NCI-H1436 (cell line): ENCODE results near the gene FNDC5.

ENCODE experiments used
- DNase-seq: peaks from one replicate; lab custom pipeline; 2025; lab: John Stamatoyannopoulos, UW

The FNDC5 gene

DNA sequence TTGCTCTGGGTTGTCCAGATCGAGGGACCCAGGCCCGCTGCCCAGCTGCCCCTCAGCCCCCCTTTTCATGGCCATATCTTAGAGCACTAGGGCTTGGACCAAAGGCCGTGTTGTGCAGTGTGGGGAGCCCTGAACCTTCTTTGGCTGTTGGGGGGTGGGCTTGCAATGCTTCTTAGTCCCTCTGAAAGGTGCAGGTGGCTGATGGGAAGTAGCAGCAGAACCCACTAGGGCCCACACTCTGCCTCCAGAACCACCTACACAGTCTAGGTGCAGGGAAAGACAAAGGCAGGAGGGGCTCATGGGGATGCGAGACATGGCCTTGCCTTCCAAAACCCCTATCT lies 13.3 kb upstream of the FNDC5 start:
- DNase-seq, result no peak

GRCh38 chr1:32883338-32884031 lies 12.8 kb upstream of the FNDC5 start:
- no peak for DNase-seq

- DNase-seq, result no peak
These were observed 11.4 kb upstream of the FNDC5 start for GRCh38 chr1:32881871-32882850.

DNA sequence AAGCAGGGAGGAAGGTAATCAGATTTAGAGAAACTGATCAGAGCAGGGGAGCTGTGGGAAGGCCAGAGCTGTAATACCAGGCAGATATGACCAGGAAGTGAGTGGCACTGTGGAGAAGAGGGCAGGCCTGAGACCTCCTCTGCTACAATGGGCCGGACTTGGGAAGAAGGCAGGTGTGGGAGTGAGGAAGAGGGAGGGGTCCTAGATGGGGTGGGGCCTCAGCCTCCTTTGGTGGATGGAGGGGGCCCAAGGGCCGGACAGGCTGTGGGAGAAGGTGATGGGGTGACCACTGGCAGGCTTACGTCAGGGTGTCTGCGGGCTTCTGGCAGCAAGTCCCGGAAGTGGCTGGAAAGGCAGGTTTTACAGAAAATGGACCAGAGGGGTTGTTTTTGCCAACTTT lies 10.6 kb upstream of the FNDC5 start:
- DNase-seq, result no peak

- no peak for DNase-seq
These were observed 7.9 kb upstream of the FNDC5 start for GRCh38 chr1:32878637-32879041.

- DNase-seq, result no peak
These were observed 7.5 kb upstream of the FNDC5 start for GRCh38 chr1:32878183-32878582.

DNA sequence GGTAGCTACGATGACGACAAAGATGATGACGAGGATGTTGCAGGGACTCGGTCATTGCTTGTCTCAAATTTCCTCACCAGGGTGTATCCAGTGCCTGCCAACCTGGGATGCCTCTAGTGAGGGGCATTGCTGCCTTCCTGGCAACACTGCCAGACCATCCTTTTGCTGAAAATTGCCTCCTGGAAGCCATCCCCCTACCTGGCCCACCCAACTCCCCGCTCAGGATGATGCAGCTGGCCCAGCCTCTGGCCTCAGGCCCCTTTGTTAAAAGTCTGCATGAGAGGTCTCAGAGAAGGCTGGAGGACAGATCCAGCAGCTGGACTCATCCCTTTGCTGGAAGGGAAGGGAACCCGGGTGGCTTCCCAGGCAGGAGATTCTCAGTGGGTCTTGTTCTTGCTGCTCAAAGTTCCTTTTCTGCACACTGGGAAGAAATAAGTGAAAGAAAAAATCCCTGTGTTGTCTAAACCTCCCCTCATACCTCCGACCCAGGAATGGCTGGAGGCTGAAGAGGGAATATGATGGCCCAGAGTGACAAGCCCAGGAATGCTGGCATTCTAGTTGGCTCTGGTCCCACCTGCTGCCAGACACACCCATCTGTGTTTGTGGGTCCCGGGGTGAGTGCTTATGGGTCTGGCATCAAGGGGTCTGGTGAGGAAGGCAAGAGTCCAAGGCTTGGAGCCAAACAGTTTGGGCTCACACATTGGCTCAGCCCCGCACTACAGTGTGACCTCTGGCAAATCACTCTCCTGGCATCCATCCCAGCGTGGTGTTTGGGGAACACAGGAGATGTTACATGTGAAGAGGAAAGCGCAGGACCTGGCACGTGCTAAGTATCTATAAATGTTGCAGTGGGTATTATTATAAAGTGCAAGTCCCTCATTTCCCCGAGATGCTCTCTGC lies 6.7 kb upstream of the FNDC5 start:
- no peak for DNase-seq

- peak; percentile 36 for DNase-seq
These were observed 5.9 kb upstream of the FNDC5 start for GRCh38 chr1:32876341-32877210.

- DNase-seq, result no peak
These were observed 4.4 kb upstream of the FNDC5 start for GRCh38 chr1:32874860-32875752.

- no peak for DNase-seq
These were observed 2.8 kb upstream of the FNDC5 start for GRCh38 chr1:32873484-32873883.

GRCh38 chr1:32872192-32872460 lies 1.4 kb upstream of the FNDC5 start:
- DNase-seq, result no peak

DNA sequence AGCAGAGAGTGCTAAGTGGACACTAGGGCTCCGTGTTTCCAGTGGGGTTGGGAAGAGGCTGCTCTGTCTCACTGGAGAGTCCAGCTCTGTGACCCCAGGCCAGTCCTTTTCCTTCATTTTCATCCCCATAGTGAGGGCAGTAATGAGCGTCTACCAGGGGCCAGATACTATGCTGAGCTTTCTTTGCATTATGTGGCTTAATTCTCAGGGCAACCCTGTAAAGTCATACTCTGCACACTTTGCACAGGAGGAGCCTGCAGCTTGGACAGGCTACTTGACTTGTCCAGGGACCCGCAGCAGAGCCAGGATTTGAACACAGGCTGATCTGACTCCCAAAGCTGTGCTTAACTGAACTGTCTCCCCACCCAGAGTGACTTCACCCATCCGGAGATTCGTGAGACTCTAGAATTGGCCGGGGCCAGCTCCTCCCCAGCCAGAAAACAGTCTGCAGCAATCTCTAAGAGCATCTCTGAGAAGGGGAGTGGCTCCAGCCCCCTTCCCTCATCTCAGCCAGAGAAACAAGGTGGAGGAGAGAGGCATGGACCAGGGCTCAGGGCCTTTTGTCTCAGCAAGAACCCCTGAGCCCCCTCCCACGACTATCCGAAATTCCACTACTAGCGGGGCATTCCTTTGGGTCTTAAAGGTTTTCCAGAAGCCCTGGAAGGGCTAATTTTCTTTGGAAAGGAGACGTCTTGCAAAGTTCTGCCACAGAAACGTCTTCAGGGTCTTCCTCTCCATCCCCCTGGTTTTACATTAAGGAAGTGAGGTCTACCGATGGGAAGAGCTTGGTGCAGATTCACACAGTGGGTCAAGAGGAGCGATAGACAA lies 866 bp upstream of the FNDC5 start:
- DNase-seq, result no peak

GRCh38 chr1:32869923-32870614 lies 643 bp downstream of the FNDC5 start:
- no peak for DNase-seq

GRCh38 chr1:32868806-32869455 lies 1.8 kb downstream of the FNDC5 start:
- no peak for DNase-seq

- no peak for DNase-seq
These were observed 2.6 kb downstream of the FNDC5 start for GRCh38 chr1:32868085-32868484.

DNA sequence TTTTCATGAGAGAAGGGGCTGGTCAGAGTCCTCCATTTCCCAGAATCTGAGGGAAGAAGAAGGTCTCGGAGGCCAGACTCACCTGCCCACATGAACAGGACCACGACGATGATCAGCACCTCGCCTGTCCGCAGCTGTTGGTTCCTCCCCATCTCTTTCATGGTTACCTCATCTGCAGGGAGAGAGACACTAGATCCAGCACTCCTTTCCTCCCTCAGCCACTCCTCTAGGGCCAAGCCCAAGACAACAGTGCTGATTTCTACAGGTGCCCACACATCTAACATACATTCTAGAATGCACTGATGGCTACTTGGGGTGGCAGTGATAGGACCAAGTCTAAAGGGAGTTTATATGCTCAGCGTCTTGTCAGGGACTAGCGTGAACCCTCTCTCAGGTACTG lies 3.0 kb downstream of the FNDC5 start:
- no peak for DNase-seq

DNA sequence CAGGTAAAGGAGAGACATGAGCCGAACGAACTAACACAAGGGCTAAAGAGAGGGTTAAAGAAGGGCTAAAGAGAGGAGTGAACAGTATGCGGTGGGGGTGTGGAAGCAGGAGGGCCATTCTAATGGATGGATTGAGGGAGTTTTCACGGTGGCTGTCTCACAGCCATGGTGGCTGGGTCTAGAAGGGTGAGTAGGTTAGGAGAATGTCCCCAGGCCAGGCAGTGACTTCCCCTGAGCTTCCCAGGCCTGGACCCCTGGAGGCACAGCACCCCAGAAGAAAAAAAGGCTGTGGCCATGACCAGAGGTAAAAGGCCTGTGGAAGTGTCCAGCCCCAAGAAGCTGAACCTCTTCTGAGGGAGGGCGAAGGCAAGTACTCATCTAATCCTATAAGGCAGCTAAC lies 3.6 kb downstream of the FNDC5 start:
- DNase-seq, result no peak

DNA sequence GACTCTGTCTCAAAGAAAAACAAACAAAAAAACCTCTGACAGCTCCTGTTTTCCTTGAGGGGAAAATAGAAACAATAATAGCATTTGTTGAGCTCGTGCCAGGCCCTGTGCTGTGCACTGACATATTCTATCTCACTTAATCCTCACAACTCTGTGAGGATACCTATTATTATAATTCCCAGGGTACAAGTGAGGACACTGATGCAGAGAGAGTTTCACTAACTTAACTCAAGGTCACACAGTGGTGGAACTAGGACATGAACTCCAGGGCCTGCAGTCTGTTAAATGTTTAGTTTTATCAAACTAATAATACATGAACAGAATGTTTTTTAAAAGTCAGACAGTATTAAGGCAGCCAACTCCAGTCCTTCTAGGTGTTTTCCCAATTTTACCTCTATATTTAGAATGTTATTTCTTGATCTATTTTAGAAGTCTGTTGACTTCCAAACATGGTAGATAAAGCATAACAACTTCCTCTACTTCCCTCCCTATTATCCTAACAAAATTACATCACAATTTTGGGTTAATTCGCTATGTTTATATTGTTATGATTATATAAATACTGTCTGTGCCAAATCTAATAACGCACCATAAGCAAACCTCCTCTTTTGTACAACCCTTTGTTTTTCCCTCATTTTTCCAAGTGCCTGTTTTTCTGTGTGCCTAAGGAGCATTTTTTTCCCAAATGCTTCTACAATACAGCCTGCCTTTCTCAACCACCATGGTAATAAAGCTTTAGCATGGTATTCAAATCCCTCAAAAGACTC lies 4.9 kb downstream of the FNDC5 start:
- no peak for DNase-seq
